K562 (cell line): Measurements from ENCODE around the gene SYVN1. TPM values are rescaled to one million over a fixed set of nuclear protein-coding genes. Genes with fewer than 3 reads are reported as not detected.

Experiments
- CBFB ChIP-seq: sonication (generic); formaldehyde crosslinking; IDR thresholded peaks from 2 replicates; pipeline ENCODE4 v1.4.0; 2020; ENCODE audit warnings: mild to moderate bottlenecking, missing genetic modification reagents
- HDAC6 ChIP-seq: IDR thresholded peaks from 2 replicates; pipeline ENCODE4 v1.6.1; 2012; ENCODE audit warnings: low read depth, mild to moderate bottlenecking, control low read depth, inconsistent platforms, low read length, moderate library complexity
- HDGF ChIP-seq: fragments of 450-650 bp; IDR thresholded peaks from 2 replicates; pipeline ENCODE4 v1.6.1; 2016
- HMG20B ChIP-seq: fragments of 250-450 bp; sonication (Bioruptor Pico); IDR thresholded peaks from 2 replicates; pipeline ENCODE4 v1.5.0; 2021; ENCODE audit warnings: mild to moderate bottlenecking
- JUN ChIP-seq, 2 experiments: sonication (generic) in 1 of 2; formaldehyde crosslinking in 1 of 2; IDR thresholded peaks; 2 replicates each; pipeline versions ENCODE4 v1.6.1 to v1.8.0; 2012 to 2022; ENCODE audit warnings: borderline replicate concordance in 2 of 2, mild to moderate bottlenecking in 2 of 2, improper control_type of control experiment in 1 of 2, low read depth in 1 of 2, low read length in 1 of 2, missing genetic modification reagents in 1 of 2
- KDM1A ChIP-seq, 2 experiments: fragments of 450-650 bp; IDR thresholded peaks; 2 replicates each; pipeline ENCODE4 v1.6.1; 2016; ENCODE audit warnings: mild to moderate bottlenecking in 2 of 2
- KLF10 ChIP-seq: fragments of 250-450 bp; sonication (Bioruptor Pico); IDR thresholded peaks from 2 replicates; pipeline ENCODE4 v1.6.1; 2021; ENCODE audit warnings: matching md5 sums
- LEF1 ChIP-seq: fragments of 450-650 bp; IDR thresholded peaks from 2 replicates; pipeline ENCODE4 v1.6.1; 2016; ENCODE audit warnings: mild to moderate bottlenecking
- MAFK ChIP-seq: IDR thresholded peaks from 2 replicates; pipeline ENCODE4 v1.6.1; 2011; ENCODE audit warnings: low read length, improper control_type of control experiment
- MEF2A ChIP-seq: IDR thresholded peaks from 2 replicates; pipeline ENCODE4 v1.6.1; 2011; ENCODE audit warnings: low read depth, mild to moderate bottlenecking, low read length, moderate library complexity; ENCODE audit not compliant: control insufficient read depth
- NCOA4 ChIP-seq: fragments of 450-650 bp; IDR thresholded peaks from 2 replicates; pipeline ENCODE4 v1.6.1; 2018; ENCODE audit warnings: mild to moderate bottlenecking; ENCODE audit not compliant: partially characterized antibody
- PHF8 ChIP-seq: fragments of 200-600 bp; sonication (generic); IDR thresholded peaks from 2 replicates; pipeline ENCODE4 v1.6.1; 2012; ENCODE audit warnings: mixed run types, mild to moderate bottlenecking, inconsistent platforms, low read length, moderate library complexity, borderline replicate concordance
- RBM39 ChIP-seq: fragments of 200-400 bp; formaldehyde crosslinking; optimal IDR thresholded peaks from 2 replicates; pipeline ENCODE3; 2018; ENCODE audit warnings: low read depth, low read length
- SETDB1 ChIP-seq: IDR thresholded peaks from one replicate; pipeline ENCODE4 v1.6.1; 2012; ENCODE audit warnings: low read length, control low read depth, inconsistent platforms
- ZNF124 ChIP-seq: sonication (generic); formaldehyde crosslinking; IDR thresholded peaks from 2 replicates; pipeline ENCODE4 v1.8.1; 2022; ENCODE audit warnings: missing genetic modification reagents
- ZNF253 ChIP-seq: fragments of 250-450 bp; sonication (Bioruptor Pico); conservative IDR thresholded peaks from 2 replicates; pipeline ENCODE4 v1.6.1; 2021; ENCODE audit warnings: mild to moderate bottlenecking
- polyA plus RNA-seq, 8 experiments: library from polyadenylated mRNA; depleted of rRNA in 4 of 8; stranded (reverse) in 5 of 8; unstranded in 3 of 8; fragments of >200 nt; fragmentation: Nextera tagmentation in 2 of 8; fragmentation: Illumina TruSeq in 1 of 8; extraction: Ambion mirVana in 2 of 8; extraction: Trizol in 1 of 8; gene quantifications; 2 replicates each; pipeline versions ENCODE4 v1.2.1 to v1.2.3, GENCODE V29; 2011 to 2014; ENCODE audit warnings: inconsistent platforms in 1 of 8, missing spikeins in 1 of 8
- total RNA-seq, 7 experiments: library from RNA; depleted of rRNA in 6 of 7; stranded (reverse); fragments of >200 nt in 6 of 7; fragmentation: Illumina TruSeq in 2 of 7; extraction: Trizol in 2 of 7; gene quantifications; 2 replicates each; pipeline versions ENCODE4 v1.2.1 to v1.2.3, GENCODE V29; 2011 to 2021; ENCODE audit warnings: low replicate concordance in 1 of 7
- TF ChIP-seq, protein P1 (sequence below): sonication (generic); formaldehyde crosslinking; IDR thresholded peaks from 2 replicates; pipeline ENCODE4 v1.8.1; 2023; ENCODE audit warnings: mild to moderate bottlenecking, missing genetic modification reagents, moderate library complexity
- TF ChIP-seq, protein P2 (sequence below): sonication (generic); formaldehyde crosslinking; IDR thresholded peaks from 2 replicates; pipeline ENCODE4 v1.9.0; 2022; ENCODE audit warnings: mild to moderate bottlenecking, missing genetic modification reagents
- TF ChIP-seq, protein P3 (sequence below): IDR thresholded peaks from 2 replicates; pipeline ENCODE4 v1.6.1; 2011; ENCODE audit not compliant: insufficient read length; ENCODE audit errors: extremely low read depth
- TF ChIP-seq, protein P4 (sequence below), 2 experiments: fragments of 450-650 bp; IDR thresholded peaks; 2 replicates each; pipeline ENCODE4 v1.6.1; 2016
- TF ChIP-seq, protein P5 (sequence below): IDR thresholded peaks from 3 replicates; pipeline ENCODE4 v1.6.1; 2011; ENCODE audit warnings: borderline replicate concordance, mild to moderate bottlenecking, moderate library complexity; ENCODE audit not compliant: insufficient read length; ENCODE audit errors: extremely low read depth

SYVN1 gene
- total and polyA plus RNA-seq, 9 of the 15 experiments (the other 6 are each of a cell fraction or from before 2014, with no cell fraction given), result 0.41 to 47.4 (median 9.9) TPM

DNA sequence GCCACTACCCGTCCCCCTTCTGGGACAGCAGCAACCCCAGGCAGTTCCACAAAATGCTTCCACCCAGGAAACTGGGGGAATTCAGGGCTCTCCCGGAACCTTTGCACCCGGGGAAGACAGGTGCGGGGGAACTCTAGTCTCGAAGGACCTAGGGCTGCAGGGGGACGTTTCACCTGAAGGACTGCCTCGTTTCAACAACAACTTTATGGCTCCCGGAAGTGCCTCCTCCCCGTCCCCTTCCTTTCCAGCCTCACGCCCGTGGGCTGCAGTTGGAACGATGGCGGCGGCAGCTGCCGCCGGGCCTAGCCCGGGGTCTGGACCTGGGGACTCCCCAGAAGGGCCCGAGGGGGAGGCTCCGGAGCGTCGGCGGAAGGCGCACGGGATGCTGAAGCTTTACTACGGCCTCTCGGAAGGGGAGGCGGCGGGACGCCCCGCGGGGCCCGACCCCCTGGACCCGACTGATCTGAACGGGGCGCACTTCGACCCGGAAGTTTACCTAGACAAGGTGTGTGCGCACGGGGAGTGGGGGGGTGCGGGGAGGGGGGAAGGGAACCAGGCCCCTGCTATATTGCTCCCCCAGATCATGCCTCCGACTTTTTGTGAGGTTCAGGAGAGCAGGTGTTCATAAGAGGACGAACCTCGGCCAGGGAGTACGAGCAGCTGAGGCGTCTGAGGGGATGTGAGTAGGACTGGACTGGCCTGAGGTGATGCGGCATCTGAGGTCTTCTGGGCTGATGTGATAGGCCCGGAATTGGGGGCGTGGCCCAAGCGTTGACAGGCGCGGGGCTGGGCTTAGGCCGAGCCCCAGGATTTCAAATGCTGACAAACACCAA is 38.1 kb downstream of the SYVN1 start, which contains the start of gene VPS51 (continued):
- TF ChIP-seq, protein P1, sequence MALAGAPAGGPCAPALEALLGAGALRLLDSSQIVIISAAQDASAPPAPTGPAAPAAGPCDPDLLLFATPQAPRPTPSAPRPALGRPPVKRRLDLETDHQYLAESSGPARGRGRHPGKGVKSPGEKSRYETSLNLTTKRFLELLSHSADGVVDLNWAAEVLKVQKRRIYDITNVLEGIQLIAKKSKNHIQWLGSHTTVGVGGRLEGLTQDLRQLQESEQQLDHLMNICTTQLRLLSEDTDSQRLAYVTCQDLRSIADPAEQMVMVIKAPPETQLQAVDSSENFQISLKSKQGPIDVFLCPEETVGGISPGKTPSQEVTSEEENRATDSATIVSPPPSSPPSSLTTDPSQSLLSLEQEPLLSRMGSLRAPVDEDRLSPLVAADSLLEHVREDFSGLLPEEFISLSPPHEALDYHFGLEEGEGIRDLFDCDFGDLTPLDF (CRISPR knock-in tag), result no peak
- peak; percentile 81; the same call in 1 of the 2 replicates for TF ChIP-seq PHF8
- TF ChIP-seq MEF2A, result peak; percentile 82
- peak; percentile 57; the same call in 1 of the 2 replicates for TF ChIP-seq LEF1
- TF ChIP-seq, protein P2, sequence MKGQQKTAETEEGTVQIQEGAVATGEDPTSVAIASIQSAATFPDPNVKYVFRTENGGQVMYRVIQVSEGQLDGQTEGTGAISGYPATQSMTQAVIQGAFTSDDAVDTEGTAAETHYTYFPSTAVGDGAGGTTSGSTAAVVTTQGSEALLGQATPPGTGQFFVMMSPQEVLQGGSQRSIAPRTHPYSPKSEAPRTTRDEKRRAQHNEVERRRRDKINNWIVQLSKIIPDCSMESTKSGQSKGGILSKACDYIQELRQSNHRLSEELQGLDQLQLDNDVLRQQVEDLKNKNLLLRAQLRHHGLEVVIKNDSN, result peak; percentile 30; the same call in 1 of the 2 replicates
- no peak for TF ChIP-seq ZNF124 (CRISPR knock-in tag)
- TF ChIP-seq NCOA4, result no peak
- TF ChIP-seq, protein P3, sequence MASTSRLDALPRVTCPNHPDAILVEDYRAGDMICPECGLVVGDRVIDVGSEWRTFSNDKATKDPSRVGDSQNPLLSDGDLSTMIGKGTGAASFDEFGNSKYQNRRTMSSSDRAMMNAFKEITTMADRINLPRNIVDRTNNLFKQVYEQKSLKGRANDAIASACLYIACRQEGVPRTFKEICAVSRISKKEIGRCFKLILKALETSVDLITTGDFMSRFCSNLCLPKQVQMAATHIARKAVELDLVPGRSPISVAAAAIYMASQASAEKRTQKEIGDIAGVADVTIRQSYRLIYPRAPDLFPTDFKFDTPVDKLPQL, result peak; percentile 43
- TF ChIP-seq MAFK, result peak; percentile 59
- TF ChIP-seq SETDB1, result peak; percentile 30
- TF ChIP-seq KDM1A (IDR thresholded peaks at IDR 0.05), result no peak
- no peak for TF ChIP-seq RBM39
- TF ChIP-seq KLF10 (CRISPR knock-in tag), result no peak
- TF ChIP-seq, protein P4, sequence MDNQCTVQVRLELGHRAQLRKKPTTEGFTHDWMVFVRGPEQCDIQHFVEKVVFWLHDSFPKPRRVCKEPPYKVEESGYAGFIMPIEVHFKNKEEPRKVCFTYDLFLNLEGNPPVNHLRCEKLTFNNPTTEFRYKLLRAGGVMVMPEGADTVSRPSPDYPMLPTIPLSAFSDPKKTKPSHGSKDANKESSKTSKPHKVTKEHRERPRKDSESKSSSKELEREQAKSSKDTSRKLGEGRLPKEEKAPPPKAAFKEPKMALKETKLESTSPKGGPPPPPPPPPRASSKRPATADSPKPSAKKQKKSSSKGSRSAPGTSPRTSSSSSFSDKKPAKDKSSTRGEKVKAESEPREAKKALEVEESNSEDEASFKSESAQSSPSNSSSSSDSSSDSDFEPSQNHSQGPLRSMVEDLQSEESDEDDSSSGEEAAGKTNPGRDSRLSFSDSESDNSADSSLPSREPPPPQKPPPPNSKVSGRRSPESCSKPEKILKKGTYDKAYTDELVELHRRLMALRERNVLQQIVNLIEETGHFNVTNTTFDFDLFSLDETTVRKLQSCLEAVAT (IDR thresholded peaks at IDR 0.05), result no peak; a peak in 1 of 4 replicates
- TF ChIP-seq HDAC6, result no peak
- TF ChIP-seq ZNF253 (CRISPR knock-in tag), result no peak
- TF ChIP-seq CBFB (CRISPR knock-in tag), result no peak; the same call in 1 of the 2 replicates
- TF ChIP-seq JUN (IDR thresholded peaks at IDR 0.05; ENCODE audit: borderline replicate concordance, low read depth, low read length), result peak; percentile 48
- TF ChIP-seq JUN (CRISPR knock-in tag; IDR thresholded peaks at IDR 0.05; ENCODE audit: borderline replicate concordance), result no peak
- TF ChIP-seq HMG20B, result no peak
- no peak for TF ChIP-seq HDGF
- TF ChIP-seq, protein P5, sequence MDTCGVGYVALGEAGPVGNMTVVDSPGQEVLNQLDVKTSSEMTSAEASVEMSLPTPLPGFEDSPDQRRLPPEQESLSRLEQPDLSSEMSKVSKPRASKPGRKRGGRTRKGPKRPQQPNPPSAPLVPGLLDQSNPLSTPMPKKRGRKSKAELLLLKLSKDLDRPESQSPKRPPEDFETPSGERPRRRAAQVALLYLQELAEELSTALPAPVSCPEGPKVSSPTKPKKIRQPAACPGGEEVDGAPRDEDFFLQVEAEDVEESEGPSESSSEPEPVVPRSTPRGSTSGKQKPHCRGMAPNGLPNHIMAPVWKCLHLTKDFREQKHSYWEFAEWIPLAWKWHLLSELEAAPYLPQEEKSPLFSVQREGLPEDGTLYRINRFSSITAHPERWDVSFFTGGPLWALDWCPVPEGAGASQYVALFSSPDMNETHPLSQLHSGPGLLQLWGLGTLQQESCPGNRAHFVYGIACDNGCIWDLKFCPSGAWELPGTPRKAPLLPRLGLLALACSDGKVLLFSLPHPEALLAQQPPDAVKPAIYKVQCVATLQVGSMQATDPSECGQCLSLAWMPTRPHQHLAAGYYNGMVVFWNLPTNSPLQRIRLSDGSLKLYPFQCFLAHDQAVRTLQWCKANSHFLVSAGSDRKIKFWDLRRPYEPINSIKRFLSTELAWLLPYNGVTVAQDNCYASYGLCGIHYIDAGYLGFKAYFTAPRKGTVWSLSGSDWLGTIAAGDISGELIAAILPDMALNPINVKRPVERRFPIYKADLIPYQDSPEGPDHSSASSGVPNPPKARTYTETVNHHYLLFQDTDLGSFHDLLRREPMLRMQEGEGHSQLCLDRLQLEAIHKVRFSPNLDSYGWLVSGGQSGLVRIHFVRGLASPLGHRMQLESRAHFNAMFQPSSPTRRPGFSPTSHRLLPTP, result no peak
